NT2/D1 (cell line): ENCODE measurements around the gene TMEM263.

Experiments used
- SUZ12 ChIP-seq: IDR thresholded peaks from 2 replicates; pipeline ENCODE4 v1.6.1; 2011; ENCODE audit not compliant: insufficient read length, insufficient read depth; ENCODE audit errors: extremely low read depth
- YY1 ChIP-seq: IDR thresholded peaks from 2 replicates; pipeline ENCODE4 v1.6.1; 2011; ENCODE audit not compliant: insufficient read length, insufficient read depth
- ZNF274 ChIP-seq: IDR thresholded peaks from 2 replicates; pipeline ENCODE4 v1.6.1; 2011; ENCODE audit warnings: mild to moderate bottlenecking, low read depth, low read length

DNA sequence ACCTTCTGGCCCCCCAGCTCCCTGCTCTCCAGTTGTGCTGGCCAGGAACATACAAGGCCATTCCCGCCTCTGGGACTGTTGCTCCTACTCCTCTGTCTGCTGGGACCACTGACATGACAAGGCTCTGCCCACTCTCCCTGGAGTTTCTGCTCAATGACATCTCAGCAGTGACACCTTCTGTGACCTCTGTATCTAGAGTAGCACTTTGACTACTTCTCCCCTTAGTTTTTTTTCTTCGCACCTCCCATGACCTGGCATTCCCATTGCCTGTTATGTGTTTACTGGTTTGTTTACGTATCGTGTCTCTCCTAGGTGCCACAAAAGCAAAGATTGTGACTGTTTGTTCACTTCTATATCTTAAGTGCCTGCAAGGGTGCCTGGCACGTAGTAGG, 40.1 kb upstream of the TMEM263 start:
- TF ChIP-seq YY1 (no peak), ZNF274 (no peak), SUZ12 (no peak)
